ENCODE data around the gene BTBD10. TPM values are rescaled to one million over a fixed set of nuclear protein-coding genes. Genes with fewer than 3 reads are reported as not detected.

The BTBD10 gene
- total RNA-seq, 4 donors from 2014 or later: 22.3 to 29.1 (median 25.7) TPM

DNA sequence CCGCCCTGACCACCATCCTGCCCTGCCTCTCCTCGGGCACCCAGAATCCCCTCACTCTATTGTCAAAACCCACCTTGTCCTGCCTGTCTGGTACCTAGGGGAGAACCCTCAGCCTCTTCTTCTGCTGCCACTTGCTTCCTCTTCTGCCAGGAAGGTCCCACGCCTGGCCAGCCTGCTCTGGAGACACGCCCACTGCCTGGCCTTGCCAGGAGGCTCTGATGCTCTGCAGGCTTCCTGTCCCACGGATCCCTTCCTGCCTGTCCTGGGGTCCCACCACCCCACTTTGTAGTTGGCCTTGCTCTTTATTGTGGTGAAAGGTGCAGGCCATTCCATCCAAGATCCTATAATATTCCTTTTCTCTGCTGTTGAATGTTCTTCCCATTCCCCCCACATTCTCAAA lies 122.0 kb downstream of the BTBD10 start:
- DNase-seq (ENCODE audit: low spot score in 2 of 2): peak in 1 of 2 donors; percentile 66
- TF ChIP-seq POLR2A (IDR thresholded peaks at IDR 0.05) (no peak), EP300 (IDR thresholded peaks at IDR 0.05) (no peak), POLR2AphosphoS5 (IDR thresholded peaks at IDR 0.05) (no peak)
- TF ChIP-seq, protein P1, sequence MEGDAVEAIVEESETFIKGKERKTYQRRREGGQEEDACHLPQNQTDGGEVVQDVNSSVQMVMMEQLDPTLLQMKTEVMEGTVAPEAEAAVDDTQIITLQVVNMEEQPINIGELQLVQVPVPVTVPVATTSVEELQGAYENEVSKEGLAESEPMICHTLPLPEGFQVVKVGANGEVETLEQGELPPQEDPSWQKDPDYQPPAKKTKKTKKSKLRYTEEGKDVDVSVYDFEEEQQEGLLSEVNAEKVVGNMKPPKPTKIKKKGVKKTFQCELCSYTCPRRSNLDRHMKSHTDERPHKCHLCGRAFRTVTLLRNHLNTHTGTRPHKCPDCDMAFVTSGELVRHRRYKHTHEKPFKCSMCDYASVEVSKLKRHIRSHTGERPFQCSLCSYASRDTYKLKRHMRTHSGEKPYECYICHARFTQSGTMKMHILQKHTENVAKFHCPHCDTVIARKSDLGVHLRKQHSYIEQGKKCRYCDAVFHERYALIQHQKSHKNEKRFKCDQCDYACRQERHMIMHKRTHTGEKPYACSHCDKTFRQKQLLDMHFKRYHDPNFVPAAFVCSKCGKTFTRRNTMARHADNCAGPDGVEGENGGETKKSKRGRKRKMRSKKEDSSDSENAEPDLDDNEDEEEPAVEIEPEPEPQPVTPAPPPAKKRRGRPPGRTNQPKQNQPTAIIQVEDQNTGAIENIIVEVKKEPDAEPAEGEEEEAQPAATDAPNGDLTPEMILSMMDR (IDR thresholded peaks at IDR 0.05): no peak
- WGBS: 55% methylated on average over 5 of the region's 5 CpGs

DNA sequence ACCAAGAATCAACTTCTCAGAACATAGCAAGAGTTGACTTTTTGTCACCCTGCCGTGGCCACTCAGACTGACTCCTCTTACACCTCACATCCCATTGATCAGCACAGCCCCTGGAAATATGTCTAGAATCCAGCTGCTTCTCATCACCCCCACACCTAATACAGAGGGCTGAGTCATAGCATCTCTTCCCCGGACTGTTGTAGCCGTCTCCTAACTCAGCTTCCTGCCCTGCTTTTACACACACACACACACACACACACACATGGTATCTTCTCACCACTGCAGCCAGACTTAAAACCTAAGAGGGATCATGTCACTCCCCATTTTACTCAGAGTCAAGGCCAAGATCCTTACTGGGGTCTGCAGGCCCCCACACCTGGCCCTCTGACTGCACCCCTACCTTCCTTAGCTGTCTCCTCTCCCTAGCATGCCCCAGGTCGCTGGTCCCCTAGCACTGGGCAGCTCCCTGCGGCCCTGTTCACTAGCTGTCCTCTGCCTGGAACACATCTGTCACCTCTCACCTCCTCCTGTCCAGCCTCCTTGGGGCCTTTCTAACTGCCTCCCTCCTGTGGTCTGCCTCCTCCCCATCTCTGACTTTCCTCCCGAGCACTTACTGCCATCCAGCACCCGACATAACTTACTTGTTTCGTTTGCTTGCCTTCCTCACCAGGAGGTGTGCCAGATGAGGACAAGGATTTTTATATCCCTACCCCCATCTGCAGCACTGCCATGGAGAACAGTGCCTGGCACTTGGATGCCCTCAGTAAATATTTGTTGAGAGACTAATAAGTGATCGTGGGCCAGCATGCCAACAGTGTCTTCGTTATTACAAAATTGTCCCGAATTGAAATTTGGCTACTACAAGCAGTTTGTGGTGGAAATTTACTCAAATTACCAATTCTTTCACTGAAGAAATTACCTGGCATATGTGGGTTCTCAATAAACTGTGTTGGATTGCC lies 123.5 kb downstream of the BTBD10 start:
- DNase-seq (ENCODE audit: low spot score in 2 of 2): no peak
- H3K36me3 ChIP-seq: no peaks in the 10 kb centered on the region
- TF ChIP-seq, protein P1 (IDR thresholded peaks at IDR 0.05): no peak
- TF ChIP-seq EP300 (IDR thresholded peaks at IDR 0.05) (no peak), POLR2AphosphoS5 (IDR thresholded peaks at IDR 0.05) (no peak), POLR2A (IDR thresholded peaks at IDR 0.05) (no peak)
- 60% methylated on average over 11 of the region's 11 CpGs for WGBS
- H3K27ac ChIP-seq: no peak overlapping the region
- H3K27me3 ChIP-seq: no peaks in the 10 kb centered on the region
- H3K4me1 ChIP-seq: peaks cover 33% of the 10 kb centered on the region
- H3K9me3 ChIP-seq: no peaks in the 10 kb centered on the region
- no peak overlapping the region for H3K4me3 ChIP-seq

More for the DNA sequence above, 122.0 kb downstream of the BTBD10 start:
- Histone ChIP-seq H3K27me3 (no peaks in the 10 kb centered on the region), H3K27ac (no peak overlapping the region), H3K36me3 (no peaks in the 10 kb centered on the region), H3K4me3 (no peak overlapping the region), H3K4me1 (peaks cover 20% of the 10 kb centered on the region), H3K9me3 (no peaks in the 10 kb centered on the region)

DNA sequence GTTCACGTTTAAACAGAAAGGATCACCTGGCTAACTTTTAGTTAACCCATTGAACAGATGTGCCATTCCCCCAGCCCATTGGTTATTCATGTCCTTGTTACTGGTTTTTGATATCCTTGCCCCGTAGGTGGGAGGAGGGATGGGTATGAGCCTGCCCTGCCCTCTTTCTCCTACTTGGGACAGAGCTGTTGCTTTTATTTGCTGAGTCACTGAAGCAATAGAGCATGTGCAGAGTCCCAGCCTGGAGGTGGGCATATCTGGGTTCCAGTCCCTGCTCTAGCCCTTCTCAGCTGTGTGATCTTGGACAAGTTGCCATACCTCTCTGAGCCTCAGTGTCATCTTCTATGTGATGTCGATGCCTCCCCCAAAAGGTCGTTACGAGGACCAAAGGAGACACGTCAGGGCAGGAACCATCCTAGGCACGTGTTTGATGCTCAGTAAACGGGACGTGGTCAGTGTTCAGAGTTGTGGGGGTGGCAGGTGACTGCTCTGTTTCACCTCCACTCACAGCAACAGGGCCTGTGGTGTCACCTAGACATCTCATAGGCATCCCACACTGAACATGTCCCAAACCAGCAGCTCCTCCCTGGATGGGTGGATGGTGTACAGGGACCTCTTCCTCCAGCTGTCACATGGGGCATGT lies 124.5 kb downstream of the BTBD10 start:
- H3K9me3 ChIP-seq: no peaks in the 10 kb centered on the region
- H3K4me3 ChIP-seq: peak overlapping the region; percentile 17
- 73% methylated on average over 9 of the region's 9 CpGs for WGBS
- H3K27me3 ChIP-seq: no peaks in the 10 kb centered on the region
- TF ChIP-seq POLR2AphosphoS5 (IDR thresholded peaks at IDR 0.05) (no peak), EP300 (IDR thresholded peaks at IDR 0.05) (no peak), POLR2A (IDR thresholded peaks at IDR 0.05) (no peak)
- TF ChIP-seq, protein P1 (IDR thresholded peaks at IDR 0.05): no peak
- peaks cover 42% of the 10 kb centered on the region for H3K4me1 ChIP-seq
- no peaks in the 10 kb centered on the region for H3K36me3 ChIP-seq
- no peak for DNase-seq (ENCODE audit: low spot score in 2 of 2)
- H3K27ac ChIP-seq: peak overlapping the region; percentile 29

DNA sequence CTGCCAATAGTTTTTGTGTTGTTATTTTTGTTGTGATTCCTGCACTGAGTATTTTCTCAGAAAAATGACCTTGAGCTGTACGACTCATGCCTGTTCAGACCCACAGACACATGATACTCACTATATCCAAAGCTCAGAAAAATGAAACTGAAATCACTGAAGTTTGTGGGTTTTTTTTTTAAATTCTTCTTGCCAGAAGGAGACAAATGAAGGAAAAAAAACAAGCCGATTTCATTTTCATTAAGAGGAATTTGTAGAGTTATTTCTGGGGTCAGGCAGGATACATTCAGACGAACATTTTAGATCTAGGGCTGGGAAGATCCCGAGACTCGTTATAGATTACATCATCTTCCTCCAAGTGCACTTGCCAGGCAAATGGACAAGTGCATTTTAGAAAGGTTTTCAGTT lies 125.0 kb downstream of the BTBD10 start:
- TF ChIP-seq, protein P1 (IDR thresholded peaks at IDR 0.05): no peak
- TF ChIP-seq POLR2AphosphoS5 (IDR thresholded peaks at IDR 0.05): no peak
- TF ChIP-seq EP300 (IDR thresholded peaks at IDR 0.05): no peak
- H3K9me3 ChIP-seq: no peaks in the 10 kb centered on the region
- WGBS: 6% methylated on average over 5 of the region's 5 CpGs
- peak overlapping the region; percentile 17 for H3K4me3 ChIP-seq
- peak overlapping the region; percentile 29 for H3K27ac ChIP-seq
- no peaks in the 10 kb centered on the region for H3K27me3 ChIP-seq
- peaks cover 47% of the 10 kb centered on the region for H3K4me1 ChIP-seq
- H3K36me3 ChIP-seq: no peaks in the 10 kb centered on the region
- DNase-seq (ENCODE audit: low spot score in 2 of 2): no peak

Other genes with a start within 250 kb of the BTBD10 start
- gene BMAL1, start 185.4 kb downstream of the BTBD10 start, total RNA-seq: 100 to 1,000 TPM in 1 of 4 donors, 10 to 100 TPM in 3; 57.8 to 143 (median 80.8) TPM
- not detected for gene PTH, start 32.8 kb upstream of the BTBD10 start, total RNA-seq
- gene FAR1, start 205.4 kb upstream of the BTBD10 start, total RNA-seq: 10 to 100 TPM in 3 of 4 donors, 1 to 10 TPM in 1; 9.8 to 29.0 (median 16.4) TPM

Measured in suprapubic skin (tissue), 4 donors.